SK-N-SH treated with all-trans-retinoic acid at 6 μM for 48 hours (cell line): ENCODE results near the gene RNF135.
"Not testable (repeated sequence)": the region's sequence is repeated elsewhere in the genome, so short reads cannot be mapped to it uniquely, and the experiment has no call there.

Source experiments
- ESRRG ChIP-seq: fragments of 250-450 bp; sonication (Bioruptor Pico); IDR thresholded peaks from 2 replicates; pipeline ENCODE4 v1.6.1; 2021; ENCODE audit warnings: mild to moderate bottlenecking
- RARB ChIP-seq: fragments of 250-450 bp; sonication (Bioruptor Pico); IDR thresholded peaks from 2 replicates; pipeline ENCODE4 v1.8.0; 2021; ENCODE audit warnings: mild to moderate bottlenecking, moderate library complexity
- TF ChIP-seq, protein P1 (sequence below): fragments of 250-450 bp; sonication (Bioruptor Pico); IDR thresholded peaks from 2 replicates; pipeline ENCODE4 v1.5.1; 2021; ENCODE audit warnings: mild to moderate bottlenecking, moderate library complexity

DNA sequence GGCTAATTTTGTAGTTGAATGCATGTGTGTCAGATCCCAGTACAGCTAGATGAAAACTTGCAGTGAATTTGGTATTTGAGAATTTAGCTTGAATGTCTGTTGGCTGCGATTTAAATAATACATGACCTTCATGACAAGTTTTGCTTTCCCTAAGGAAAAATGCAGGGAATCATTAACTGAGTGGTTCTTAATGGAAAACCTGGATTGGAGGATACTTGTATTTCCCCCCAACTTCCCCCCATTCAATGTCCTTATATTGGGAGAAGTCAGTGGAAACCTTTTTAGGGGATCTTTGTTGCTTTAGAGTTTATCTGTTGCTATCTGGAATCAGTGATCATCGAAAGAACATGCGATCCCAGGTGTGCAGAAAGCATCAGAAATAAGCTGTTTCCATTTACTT is 39.2 kb downstream of the RNF135 start:
- TF ChIP-seq ESRRG, RARB (CRISPR knock-in tag): not testable (repeated sequence)
- TF ChIP-seq, protein P1, sequence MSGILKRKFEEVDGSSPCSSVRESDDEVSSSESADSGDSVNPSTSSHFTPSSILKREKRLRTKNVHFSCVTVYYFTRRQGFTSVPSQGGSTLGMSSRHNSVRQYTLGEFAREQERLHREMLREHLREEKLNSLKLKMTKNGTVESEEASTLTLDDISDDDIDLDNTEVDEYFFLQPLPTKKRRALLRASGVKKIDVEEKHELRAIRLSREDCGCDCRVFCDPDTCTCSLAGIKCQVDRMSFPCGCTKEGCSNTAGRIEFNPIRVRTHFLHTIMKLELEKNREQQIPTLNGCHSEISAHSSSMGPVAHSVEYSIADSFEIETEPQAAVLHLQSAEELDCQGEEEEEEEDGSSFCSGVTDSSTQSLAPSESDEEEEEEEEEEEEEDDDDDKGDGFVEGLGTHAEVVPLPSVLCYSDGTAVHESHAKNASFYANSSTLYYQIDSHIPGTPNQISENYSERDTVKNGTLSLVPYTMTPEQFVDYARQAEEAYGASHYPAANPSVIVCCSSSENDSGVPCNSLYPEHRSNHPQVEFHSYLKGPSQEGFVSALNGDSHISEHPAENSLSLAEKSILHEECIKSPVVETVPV (CRISPR knock-in tag) = not testable (repeated sequence)
